Upper lobe of left lung (tissue), 6 donors: Measurements from ENCODE around the gene ARFGAP1. TPM values are rescaled to one million over a fixed set of nuclear protein-coding genes. Genes with fewer than 3 reads are reported as not detected.

Source experiments
- ATAC-seq, 2 donors: fragments of 200-7000 bp; cut with Tn5 transposase; one replicate each; pipeline ENCODE4 v1.9.1; 2022; ENCODE audit warnings: mild to moderate bottlenecking in 2 of 2, moderate library complexity in 2 of 2; ENCODE audit not compliant: low FRiP score in 2 of 2
- DNase-seq, 2 donors: peaks; one replicate each; pipeline ENCODE4 v3.0.0-alpha.2; 2019 to 2020
- H3K27ac ChIP-seq, 4 donors: fragments of 200-600 bp; sonication (generic); one replicate each; pipeline ENCODE4 v1.5.1; 2016 to 2019
- H3K27me3 ChIP-seq, 4 donors: fragments of 200-600 bp; sonication (generic); one replicate each; pipeline ENCODE4 v1.5.1; 2017 to 2019
- H3K36me3 ChIP-seq, 4 donors: fragments of 200-600 bp; sonication (generic); one replicate each; pipeline ENCODE4 v1.5.1; 2016 to 2019
- H3K4me1 ChIP-seq, 4 donors: fragments of 200-600 bp; sonication (generic); one replicate each; pipeline ENCODE4 v1.5.1; 2018 to 2019
- H3K4me3 ChIP-seq, 4 donors: fragments of 200-600 bp; sonication (generic); one replicate each; pipeline ENCODE4 v1.5.1; 2017 to 2019; ENCODE audit warnings: mild to moderate bottlenecking in 2 of 4, moderate library complexity in 1 of 4
- H3K9me3 ChIP-seq, 4 donors: fragments of 200-600 bp; sonication (generic); one replicate each; pipeline ENCODE4 v1.5.1; 2018 to 2019
- EP300 ChIP-seq, 4 donors: sonication (generic); formaldehyde crosslinking; IDR thresholded peaks; one replicate each; pipeline ENCODE4 v1.5.1; 2017; ENCODE audit warnings: antibody characterized with exemption in 4 of 4, control low read depth in 2 of 4
- POLR2A ChIP-seq, 4 donors: fragments of 450-650 bp; IDR thresholded peaks; one replicate each; pipeline ENCODE4 v1.5.1; 2016 to 2017; ENCODE audit warnings: antibody characterized with exemption in 4 of 4, mild to moderate bottlenecking in 2 of 4
- POLR2AphosphoS5 ChIP-seq, 2 donors: sonication (generic); formaldehyde crosslinking; IDR thresholded peaks; one replicate each; pipeline ENCODE4 v1.5.1; 2017; ENCODE audit warnings: antibody characterized with exemption in 2 of 2
- WGBS, 2 donors: methylation state at CpG; one replicate each; pipeline ENCODE4 v1.1.5; 2017 to 2018; 5-methylcytosine and 5-hydroxymethylcytosine counted together
- total RNA-seq, 6 donors: library from RNA; depleted of rRNA in 4 of 6; stranded (reverse); fragments of >200 nt in 4 of 6; gene quantifications; one replicate each; pipeline versions ENCODE4 v1.1.0 to v1.2.1, GENCODE V29; 2016 to 2021
- TF ChIP-seq, protein P1 (sequence below), 6 experiments: fragments of 450-650 bp in 4 of 6; fragments of 200-600 bp in 2 of 6; sonication (generic) in 2 of 6; IDR thresholded peaks; one replicate each; pipeline ENCODE4 v1.5.1; 2016 to 2019; ENCODE audit warnings: antibody characterized with exemption in 6 of 6
- donor health status: DM: no; HTN: no; CAD: no; lungs with moderate emphysema.
- donor health status: DM: no; HTN: yes; CAD: no; lungs with severe emphysema.

Gene ARFGAP1
- total RNA-seq, 6 donors from 2014 or later: 39.8 to 169 (median 84.7) TPM

DNA sequence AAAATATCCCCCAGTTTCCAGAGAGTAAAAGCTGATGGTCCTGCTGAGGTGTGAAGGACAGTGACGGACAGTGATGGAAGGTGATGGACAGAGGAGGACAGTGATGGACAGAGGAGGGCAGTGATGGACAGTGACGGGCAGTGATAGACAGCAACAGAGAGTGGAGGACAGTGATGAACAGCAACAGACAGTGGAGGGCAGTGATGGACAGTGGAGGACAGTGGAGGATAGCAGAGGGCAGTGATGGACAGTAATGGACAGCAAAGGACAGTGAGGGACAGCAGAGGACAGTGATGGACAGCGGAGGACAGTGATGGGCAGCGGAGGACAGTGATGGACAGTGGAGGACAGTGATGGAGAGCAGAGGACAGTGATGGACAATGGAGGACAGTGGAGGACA is 15.7 kb upstream of the ARFGAP1 start:
- H3K27me3 ChIP-seq: peaks cover 1 to 35% (median 21%) of the 10 kb centered on the region in 4 donors
- no peak for ATAC-seq

DNA sequence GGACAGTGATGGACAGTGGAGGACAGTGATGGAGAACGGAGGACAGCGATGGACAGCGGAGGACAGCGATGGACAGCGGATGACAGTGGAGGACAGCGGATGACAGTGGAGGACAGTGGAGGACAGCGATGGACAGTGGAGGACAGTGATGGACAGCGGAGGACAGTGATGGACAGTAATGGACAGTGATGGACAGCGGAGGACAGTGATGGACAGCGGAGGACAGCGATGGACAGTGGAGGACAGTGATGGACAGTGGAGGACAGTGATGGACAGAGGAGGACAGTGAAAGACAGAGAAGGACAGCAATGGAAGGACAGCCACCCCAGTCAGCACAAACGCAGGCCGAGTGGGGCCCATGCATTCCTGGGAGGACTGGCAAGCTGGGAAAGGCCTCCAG is 15.0 kb upstream of the ARFGAP1 start:
- no peak overlapping the region for H3K4me3 ChIP-seq
- peaks cover 13 to 22% (median 15%) of the 10 kb centered on the region in 4 donors for H3K4me1 ChIP-seq
- peaks cover 1 to 33% (median 19%) of the 10 kb centered on the region in 4 donors for H3K27me3 ChIP-seq
- no peaks in the 10 kb centered on the region for H3K36me3 ChIP-seq
- TF ChIP-seq, protein P1, sequence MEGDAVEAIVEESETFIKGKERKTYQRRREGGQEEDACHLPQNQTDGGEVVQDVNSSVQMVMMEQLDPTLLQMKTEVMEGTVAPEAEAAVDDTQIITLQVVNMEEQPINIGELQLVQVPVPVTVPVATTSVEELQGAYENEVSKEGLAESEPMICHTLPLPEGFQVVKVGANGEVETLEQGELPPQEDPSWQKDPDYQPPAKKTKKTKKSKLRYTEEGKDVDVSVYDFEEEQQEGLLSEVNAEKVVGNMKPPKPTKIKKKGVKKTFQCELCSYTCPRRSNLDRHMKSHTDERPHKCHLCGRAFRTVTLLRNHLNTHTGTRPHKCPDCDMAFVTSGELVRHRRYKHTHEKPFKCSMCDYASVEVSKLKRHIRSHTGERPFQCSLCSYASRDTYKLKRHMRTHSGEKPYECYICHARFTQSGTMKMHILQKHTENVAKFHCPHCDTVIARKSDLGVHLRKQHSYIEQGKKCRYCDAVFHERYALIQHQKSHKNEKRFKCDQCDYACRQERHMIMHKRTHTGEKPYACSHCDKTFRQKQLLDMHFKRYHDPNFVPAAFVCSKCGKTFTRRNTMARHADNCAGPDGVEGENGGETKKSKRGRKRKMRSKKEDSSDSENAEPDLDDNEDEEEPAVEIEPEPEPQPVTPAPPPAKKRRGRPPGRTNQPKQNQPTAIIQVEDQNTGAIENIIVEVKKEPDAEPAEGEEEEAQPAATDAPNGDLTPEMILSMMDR (IDR thresholded peaks at IDR 0.05): no peak
- TF ChIP-seq POLR2AphosphoS5 (IDR thresholded peaks at IDR 0.05) (no peak), POLR2A (IDR thresholded peaks at IDR 0.05) (no peak), EP300 (IDR thresholded peaks at IDR 0.05) (no peak)
- H3K27ac ChIP-seq: no peak overlapping the region
- 86 to 87% methylated on average over 13 of the region's 13 CpGs for WGBS, 2 donors
- no peaks in the 10 kb centered on the region for H3K9me3 ChIP-seq
- DNase-seq: no peak
- no peak for ATAC-seq

More for the DNA sequence above, 15.7 kb upstream of the ARFGAP1 start:
- no peak for DNase-seq
- WGBS, 2 donors: 88 to 90% methylated on average over 4 of the region's 4 CpGs
- H3K27ac ChIP-seq: no peak overlapping the region
- H3K4me1 ChIP-seq: peaks cover 13 to 22% (median 15%) of the 10 kb centered on the region in 4 donors
- no peak overlapping the region for H3K4me3 ChIP-seq
- no peak for TF ChIP-seq EP300 (IDR thresholded peaks at IDR 0.05)
- TF ChIP-seq POLR2AphosphoS5 (IDR thresholded peaks at IDR 0.05): no peak
- TF ChIP-seq POLR2A (IDR thresholded peaks at IDR 0.05): no peak
- H3K9me3 ChIP-seq: no peaks in the 10 kb centered on the region
- H3K36me3 ChIP-seq: no peaks in the 10 kb centered on the region

DNA sequence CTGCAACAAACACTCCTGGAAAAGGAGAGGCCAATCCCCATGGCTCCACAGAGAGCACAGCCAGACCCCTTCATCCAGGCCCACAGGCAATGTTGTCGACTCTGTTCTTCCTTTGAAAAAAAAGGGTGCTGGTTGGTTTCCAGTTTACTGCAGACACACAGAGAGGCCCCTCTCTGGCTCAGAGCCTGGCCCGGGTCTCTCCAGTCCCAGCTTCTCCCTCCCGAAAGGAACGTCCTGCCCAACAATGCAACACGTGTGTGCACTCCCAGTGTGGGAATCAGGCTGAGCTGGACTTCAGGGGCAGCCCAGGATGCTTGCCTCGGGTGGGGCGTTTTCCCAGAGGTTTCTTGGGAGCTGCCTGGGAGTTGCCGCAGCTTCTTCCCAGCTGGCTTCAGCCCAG is 13.8 kb upstream of the ARFGAP1 start:
- TF ChIP-seq POLR2AphosphoS5 (IDR thresholded peaks at IDR 0.05) (no peak), EP300 (IDR thresholded peaks at IDR 0.05) (no peak), POLR2A (IDR thresholded peaks at IDR 0.05) (no peak)
- TF ChIP-seq, protein P1 (IDR thresholded peaks at IDR 0.05): no peak

DNA sequence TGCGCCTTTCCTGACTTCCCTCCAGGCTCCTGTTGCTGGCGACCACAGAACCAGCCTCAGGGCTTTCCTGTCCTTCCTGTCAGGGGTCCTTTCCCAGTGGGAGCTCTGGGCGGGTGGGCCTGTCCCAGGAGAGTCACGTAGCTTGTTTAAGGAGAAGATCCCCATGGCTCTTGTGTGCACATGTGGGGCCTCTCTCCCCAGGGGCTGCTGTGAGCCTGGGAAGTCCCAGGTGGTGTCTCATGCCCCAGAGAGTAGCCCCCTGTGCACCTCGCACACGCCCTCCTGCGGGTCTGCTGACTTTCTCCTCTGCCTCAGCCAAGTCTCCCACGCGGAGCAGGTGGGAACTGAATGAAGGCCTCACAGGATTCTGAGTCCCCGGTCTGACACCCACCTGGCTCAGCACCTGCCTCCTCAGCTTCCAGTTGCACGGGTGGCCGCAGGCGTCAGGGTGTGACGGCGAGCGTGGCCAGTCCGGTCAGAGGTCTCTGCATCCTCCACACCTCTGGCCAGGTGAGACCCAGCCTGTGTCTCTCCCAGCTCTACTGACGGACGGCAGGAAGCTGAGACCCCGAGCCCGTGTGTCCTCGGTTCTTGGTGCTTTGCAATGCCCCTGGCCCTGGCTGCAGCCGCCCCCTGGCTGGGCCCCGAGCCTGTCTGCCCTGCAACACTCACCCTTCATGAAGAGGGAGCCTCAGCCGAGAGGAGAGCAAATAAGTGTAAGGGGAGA is 12.7 kb upstream of the ARFGAP1 start:
- no peaks in the 10 kb centered on the region for H3K4me1 ChIP-seq

More for the DNA sequence above, 13.8 kb upstream of the ARFGAP1 start:
- ATAC-seq (no peak), DNase-seq (no peak)
- Histone ChIP-seq H3K36me3 (no peaks in the 10 kb centered on the region), H3K4me3 (no peak overlapping the region), H3K27ac (no peak overlapping the region), H3K27me3 (peaks cover 1 to 25% (median 15%) of the 10 kb centered on the region in 4 donors), H3K9me3 (no peaks in the 10 kb centered on the region), H3K4me1 (peaks cover 6 to 11% (median 7%) of the 10 kb centered on the region in 4 donors)
- WGBS, 2 donors: 47% methylated on average over 8 of the region's 8 CpGs

DNA sequence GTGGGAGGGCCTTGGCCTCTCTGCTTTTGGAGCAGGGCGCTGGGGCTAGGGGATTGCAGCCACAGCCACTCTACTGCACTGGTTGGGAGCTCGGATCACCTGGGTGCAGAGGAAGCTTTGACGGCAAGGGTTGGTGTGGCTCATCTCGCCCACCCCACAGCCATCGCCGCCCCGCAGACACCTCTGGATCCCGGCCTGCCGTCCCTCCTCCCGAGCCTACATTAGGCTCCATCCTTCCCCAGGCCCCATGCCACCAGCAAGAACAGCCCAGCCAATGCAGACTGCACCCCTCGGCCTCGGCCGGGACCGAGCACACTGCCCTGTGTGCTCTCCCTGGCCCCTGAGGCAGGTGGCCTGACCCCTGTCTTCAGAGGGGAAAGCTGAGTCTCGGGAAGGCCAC is 12.1 kb upstream of the ARFGAP1 start:
- Histone ChIP-seq H3K9me3 (no peaks in the 10 kb centered on the region), H3K27ac (no peak overlapping the region), H3K36me3 (no peaks in the 10 kb centered on the region), H3K4me3 (no peak overlapping the region), H3K27me3 (peaks cover 0 to 8% (median 2%) of the 10 kb centered on the region in 4 donors), H3K4me1 (no peaks in the 10 kb centered on the region)
- WGBS, 2 donors: 83% methylated on average over 15 of the region's 15 CpGs; no CpG with 5 or more reads in 1 of the 2 donors
- peak in 1 of 2 donors; percentile 67 for DNase-seq
- ATAC-seq: no peak
- TF ChIP-seq POLR2A (IDR thresholded peaks at IDR 0.05) (no peak), POLR2AphosphoS5 (IDR thresholded peaks at IDR 0.05) (no peak), EP300 (IDR thresholded peaks at IDR 0.05) (no peak)
- TF ChIP-seq, protein P1 (IDR thresholded peaks at IDR 0.05): no peak

More for the DNA sequence above, 12.7 kb upstream of the ARFGAP1 start:
- H3K9me3 ChIP-seq: no peaks in the 10 kb centered on the region
- H3K27ac ChIP-seq: no peak overlapping the region
- DNase-seq (peak in 1 of 2 donors; percentile 77), ATAC-seq (no peak)
- TF ChIP-seq, protein P1 (IDR thresholded peaks at IDR 0.05): no peak
- TF ChIP-seq POLR2A (IDR thresholded peaks at IDR 0.05): no peak
- TF ChIP-seq POLR2AphosphoS5 (IDR thresholded peaks at IDR 0.05): no peak
- TF ChIP-seq EP300 (IDR thresholded peaks at IDR 0.05): no peak
- H3K36me3 ChIP-seq: no peaks in the 10 kb centered on the region
- peaks cover 0 to 14% (median 5%) of the 10 kb centered on the region in 4 donors for H3K27me3 ChIP-seq
- no peak overlapping the region for H3K4me3 ChIP-seq
- 69% methylated on average over 11 to 25 of the region's 25 CpGs for WGBS, 2 donors
